HG02852 (cell line): ENCODE measurements around the gene LTBP1.

ENCODE experiments used
- ATAC-seq: cut with Tn5 transposase; IDR thresholded peaks from one replicate; pipeline ENCODE4 v1.9.1; 2021; ENCODE audit warnings: mild to moderate bottlenecking, moderate library complexity; ENCODE audit not compliant: unreplicated experiment

Gene LTBP1

DNA sequence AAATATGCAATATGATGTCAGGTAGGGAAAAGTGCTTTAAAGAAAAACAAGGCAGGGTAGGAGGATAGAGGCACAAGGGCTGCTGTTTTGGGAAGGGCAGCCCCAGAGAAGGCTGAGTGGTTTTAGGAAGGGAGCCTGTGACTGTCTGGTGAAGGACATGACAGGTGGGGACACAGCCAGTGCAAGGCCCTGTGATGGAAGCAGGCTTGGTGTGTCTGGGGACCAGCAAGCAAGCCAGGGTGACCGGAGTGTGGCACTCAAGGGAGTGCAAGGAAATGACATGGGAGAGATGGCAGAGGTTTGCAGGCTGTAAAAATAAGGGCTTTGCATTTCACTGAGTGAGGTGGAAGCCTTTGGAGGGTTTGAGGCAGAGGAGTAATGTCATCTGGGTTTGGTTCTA, 62.0 kb downstream of the LTBP1 start:
- no peak for ATAC-seq

DNA sequence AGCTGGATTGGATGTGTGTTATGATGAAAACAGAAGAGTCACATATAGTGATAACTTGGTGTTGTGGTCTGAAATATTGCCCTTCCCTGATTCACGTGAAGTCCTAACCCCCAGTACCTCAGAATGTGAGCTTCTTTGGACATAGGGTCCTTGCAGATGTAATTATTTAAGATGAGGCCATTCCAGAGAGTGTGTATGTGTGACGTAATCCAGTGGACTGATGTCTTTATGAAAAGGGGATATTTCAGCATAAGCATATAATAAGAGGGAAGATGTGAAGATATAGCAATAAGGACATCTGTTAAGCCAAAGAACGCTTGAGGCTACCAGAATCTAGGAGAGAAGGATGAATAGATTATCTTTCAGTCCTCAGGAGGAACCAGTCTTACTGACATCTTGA, 62.5 kb downstream of the LTBP1 start:
- no peak for ATAC-seq

- ATAC-seq, result no peak
Measured at GRCh38 chr2:33011373-33011772, 64.6 kb downstream of the LTBP1 start.

- ATAC-seq, result no peak
Measured at GRCh38 chr2:33011941-33012340, 65.2 kb downstream of the LTBP1 start.

DNA sequence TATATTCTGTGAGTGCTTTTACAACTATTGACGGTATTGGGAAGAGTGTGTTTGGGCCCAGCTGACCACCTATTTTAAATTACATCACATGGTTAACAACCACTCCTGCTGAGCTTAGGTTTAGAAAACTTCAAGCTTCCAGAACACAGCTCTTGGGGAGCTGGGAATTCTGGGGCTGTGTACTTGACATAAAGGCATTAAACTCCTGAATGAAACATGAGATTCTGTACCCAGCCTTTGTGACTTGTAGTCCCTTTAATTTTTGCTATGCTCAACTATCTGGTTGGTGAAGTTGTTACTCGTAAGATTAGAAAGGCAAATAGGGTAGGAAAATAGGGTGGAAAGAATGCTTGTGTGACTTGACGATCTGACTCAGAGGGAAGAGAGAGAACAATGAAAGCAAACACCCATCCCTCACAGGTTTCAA, 66.9 kb downstream of the LTBP1 start:
- no peak for ATAC-seq

GRCh38 chr2:33014268-33014667, 67.5 kb downstream of the LTBP1 start:
- ATAC-seq, result no peak

DNA sequence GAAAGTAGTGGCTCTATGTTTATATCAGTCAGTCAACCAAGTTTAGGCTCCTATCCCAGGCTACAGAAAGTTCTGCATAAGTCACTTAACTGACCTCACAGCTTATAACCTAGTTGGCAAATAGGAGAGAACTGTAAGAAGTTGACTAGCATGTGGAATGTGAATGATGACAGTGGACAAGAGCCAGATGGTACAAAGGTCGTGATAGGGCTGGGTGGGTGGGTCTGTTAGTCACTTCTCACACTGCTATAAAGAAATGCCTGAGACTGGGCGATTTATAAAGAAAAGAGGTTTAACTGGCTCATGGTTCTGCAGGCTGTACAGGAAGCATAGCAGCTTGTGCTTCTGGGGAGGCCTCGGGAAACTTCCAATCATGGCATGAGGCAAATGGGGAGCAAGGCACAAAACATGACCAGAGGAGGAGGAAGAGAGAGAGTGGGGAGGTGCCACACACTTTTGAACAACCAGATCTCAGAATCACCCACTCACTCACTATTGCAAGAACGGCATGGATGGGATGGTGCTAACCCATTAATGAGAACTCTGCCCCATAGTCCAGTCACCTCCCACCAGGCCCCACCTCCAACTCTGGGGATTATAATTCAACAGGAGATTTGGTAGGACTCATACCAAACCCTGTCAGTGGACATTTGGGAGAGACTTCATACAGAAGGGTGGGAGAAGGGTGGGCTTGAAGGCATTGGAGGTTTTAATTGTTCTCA, 68.8 kb downstream of the LTBP1 start:
- ATAC-seq, result no peak

DNA sequence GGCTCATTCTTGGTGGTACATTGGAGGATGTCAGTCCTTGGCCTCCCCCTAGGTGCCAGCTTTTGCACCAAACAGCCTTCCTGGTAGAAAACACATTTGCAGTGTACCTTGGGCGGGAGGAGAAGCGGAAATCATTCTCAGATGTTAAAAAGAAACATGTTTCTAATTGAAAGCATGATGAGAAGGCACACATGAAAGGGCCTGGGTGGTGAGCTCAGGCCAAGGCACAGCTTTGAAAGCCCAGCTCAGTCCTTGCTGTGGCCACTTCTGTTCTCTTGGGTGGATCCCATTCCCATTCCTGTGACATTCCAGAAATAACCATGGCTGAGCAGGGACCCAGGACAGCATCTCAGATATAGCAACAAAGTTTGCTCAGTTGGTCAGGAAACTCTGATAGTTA, 71.5 kb downstream of the LTBP1 start:
- no peak for ATAC-seq

DNA sequence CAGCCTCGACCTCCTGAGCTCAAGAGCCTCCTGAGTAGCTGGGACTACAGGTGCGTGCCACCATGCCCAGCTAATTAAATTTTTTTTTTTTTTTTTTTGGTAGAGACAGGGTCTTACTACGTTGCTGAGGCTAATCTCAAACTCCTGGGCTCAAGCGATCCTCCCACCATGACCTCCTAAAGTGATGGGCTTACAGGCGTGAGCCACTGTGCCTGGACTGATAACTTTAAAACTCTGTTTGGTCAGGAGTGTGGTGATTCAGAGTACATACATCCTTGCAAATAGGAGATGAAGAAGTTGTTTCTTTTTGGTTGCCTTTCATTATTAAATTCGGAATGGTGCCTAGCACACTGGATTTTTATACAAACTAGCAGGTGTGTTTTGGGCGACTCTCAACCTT, 73.0 kb downstream of the LTBP1 start:
- ATAC-seq, result no peak

GRCh38 chr2:33020883-33021282, 74.1 kb downstream of the LTBP1 start:
- no peak for ATAC-seq

DNA sequence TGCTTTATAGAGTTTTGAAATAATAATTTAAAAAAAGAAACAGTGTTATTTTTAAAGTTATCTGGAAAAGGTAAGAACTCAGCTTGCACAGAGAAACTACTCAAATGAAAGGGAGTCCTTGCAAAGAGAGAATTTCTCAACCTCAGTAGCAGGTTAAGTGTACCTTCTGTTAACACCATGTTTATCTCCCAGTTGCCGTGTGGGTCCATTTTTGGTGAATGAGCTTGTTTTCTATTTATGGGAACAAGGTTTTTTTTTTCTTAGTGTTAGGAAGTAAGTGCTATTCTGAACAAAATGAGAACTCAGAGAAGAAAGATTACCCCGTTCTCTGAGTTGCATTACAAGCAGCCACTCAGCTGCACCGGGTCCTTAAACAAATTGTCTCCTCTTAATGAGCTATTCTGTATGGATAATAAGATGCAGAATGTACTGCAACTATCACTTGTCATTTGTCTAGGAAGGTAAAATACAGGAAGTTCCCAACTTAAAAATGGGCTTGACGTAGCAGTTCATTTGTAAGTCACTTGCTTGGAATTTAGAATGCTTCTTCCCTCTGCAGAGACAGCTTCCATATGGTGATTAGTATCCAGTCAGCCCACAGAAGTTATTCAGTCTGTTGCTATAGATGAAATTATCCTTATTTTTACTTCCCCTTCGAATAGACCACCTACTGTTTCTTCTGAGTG, 74.9 kb downstream of the LTBP1 start:
- ATAC-seq, result no peak

DNA sequence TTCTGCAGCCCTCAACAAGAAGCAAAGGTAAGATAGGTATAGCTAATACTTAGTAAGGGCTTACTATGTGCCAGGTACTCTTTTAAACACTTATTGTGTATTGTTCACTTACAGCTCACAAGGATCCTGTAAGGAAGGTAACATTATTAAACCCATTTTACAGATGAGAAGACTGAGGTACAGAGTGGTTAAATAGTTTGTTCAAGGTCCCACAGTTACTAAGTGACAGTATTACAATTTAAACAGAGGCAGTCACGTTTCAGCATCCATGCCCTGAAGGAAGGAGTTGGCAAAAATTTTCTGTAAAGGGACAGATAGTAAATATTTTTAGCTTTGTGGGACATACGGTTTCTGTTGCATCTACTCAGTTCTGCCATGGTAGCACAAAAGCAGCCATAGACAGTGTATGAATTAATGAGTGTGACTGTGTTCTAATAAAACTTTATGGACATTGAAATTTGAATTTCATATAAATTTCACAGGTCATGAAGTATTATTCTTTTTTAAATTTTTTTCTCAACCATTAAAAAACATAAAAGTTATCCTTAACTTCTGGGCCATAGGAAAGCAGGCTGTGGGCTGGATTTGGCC, 75.7 kb downstream of the LTBP1 start:
- no peak for ATAC-seq

GRCh38 chr2:33022989-33023727, 76.4 kb downstream of the LTBP1 start:
- ATAC-seq, result no peak

DNA sequence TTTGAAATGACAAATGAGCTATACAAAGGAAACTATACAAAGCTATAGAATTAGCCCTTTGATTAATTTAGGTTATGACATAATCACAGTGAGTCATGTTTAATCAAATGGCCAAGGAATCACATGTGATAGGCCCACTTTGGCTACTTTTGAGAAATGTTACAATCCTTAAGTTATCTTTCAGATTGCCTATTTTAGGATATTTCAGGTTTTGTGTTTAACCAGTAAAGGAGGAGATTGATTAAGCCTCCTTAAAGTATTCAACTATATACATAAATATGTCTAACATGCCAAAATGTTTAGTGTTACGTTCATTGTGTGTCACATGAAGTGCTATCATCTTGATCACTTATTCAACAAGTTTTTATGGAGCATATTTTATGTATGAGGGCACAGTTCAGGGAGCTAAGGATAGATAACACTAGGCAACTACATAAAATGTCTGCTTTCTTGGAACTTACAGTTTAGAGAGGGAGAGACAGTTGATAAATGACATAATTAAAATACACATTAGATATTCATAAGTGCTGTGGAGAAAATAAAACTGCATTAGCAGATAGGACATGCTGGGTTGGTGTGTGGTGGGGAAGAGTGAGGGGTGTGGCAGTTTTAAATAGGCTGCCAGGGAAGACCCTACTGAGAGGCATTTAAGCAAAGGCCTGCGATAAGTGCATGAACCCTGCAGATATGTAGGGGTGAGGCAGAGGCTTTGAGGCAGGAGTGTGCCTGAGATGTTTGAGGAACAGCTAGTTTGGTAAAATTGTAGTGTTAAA, 77.2 kb downstream of the LTBP1 start:
- no peak for ATAC-seq

GRCh38 chr2:33024758-33025157, 78.0 kb downstream of the LTBP1 start:
- ATAC-seq, result no peak

DNA sequence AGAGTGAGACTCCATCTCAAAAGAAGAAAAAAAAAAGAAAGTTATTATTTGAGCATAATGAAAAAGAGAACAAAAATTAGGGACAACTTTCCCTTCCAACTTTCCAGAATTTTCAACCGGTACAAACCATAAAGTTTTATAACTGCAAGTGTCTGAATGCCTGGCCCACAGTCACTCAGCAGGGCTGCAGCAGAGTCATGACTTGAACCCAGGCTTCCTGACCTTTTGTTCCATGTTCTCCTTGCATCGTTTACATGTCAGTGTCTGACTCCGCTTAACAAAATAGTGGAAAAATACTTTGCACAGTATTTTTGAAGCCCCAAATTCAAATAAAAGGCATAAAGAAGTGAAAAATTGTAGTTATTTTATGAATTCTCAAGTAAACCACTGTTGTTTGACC, 82.7 kb downstream of the LTBP1 start:
- ATAC-seq, result no peak

DNA sequence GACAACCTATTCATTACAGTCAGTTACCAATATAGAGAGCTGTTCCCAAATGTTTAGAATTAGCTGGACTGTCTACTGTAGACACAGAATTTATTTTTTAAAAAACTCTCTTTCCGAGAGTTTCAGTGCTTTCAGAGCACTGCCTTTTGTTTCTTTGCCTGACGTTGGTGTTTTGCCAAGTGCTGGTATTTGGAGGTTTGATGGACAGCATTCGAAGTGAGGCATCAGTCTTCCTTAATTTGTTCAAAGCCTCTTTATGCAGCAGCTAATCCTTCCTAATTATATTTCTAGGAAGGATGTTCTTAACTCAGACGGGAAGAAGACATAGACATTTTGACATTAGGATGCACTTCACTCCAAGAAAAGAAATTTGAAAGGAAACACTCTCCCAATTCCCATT, 83.2 kb downstream of the LTBP1 start:
- no peak for ATAC-seq

- ATAC-seq, result no peak
Measured at GRCh38 chr2:33030326-33030725, 83.6 kb downstream of the LTBP1 start.

DNA sequence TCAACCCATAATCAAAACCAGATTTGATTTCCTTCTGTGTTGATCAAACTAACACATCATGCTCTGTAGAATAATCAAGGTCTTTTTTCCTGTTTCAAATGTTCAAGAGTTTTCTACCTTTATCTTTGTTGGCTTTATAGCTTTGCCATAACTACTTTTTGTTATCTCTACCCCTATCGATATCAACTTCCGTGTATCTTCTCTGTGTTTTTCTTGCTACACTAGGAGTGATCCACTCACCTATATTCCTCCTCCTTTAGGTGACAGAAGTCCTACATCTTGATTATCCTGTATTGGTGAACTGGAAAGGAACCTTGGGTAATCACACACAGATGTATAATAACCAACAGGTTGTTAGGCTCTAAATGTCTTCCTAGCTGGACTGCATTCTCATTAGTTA, 85.5 kb downstream of the LTBP1 start:
- no peak for ATAC-seq

DNA sequence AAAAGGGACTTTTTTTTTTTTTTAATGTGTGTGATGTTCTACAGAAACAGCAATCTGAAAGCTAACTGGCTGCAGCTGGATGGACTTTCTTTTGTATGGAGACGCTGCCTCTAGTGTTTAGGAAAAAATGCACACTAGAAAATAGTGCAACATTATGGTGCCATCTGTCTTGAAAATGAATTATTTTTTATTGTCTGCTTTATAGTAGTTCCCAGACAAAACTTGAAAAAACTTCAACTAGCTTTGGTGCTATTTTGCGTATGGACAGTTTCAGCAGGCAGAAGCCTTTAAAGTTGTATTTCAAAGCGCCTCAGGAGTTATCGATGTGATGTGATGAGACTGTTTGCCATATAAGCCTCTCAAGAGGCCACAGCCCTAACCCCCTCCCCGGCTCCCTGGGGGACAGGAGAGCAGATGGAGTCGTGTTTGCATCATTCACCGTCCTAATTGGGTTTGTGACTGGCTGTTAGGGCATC, 86.9 kb downstream of the LTBP1 start:
- no peak for ATAC-seq

DNA sequence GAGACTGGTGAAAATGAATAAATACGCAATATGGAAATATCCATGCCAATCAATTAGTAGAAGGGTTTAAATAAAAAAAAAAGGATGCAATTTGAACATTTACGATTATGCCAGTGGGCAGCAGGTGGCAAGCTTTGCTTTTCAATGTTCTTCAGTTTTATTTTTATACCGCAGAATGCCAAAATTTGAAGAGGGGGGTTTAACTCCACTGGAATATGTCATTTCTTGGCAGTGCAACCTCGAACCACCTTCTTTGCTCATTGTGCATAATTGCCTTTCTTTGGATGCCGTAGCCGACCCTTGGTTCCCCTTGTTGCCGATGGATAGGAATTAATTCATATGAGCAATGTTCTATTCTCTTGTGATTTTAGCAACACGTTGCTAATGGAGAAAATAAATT, 88.0 kb downstream of the LTBP1 start:
- no peak for ATAC-seq
